GM18517 (cell line): ENCODE measurements around the gene SNTB2.
A peak's percentile ranks its signal among the peaks of the same experiment; 100 is the strongest.
"Not testable (repeated sequence)": the region's sequence is repeated elsewhere in the genome, so short reads cannot be mapped to it uniquely, and the experiment has no call there.

ENCODE experiments used
- ATAC-seq: cut with Tn5 transposase; IDR thresholded peaks from one replicate; pipeline ENCODE4 v1.9.1; 2021; ENCODE audit warnings: mild to moderate bottlenecking, moderate library complexity; ENCODE audit not compliant: unreplicated experiment

SNTB2 gene

DNA sequence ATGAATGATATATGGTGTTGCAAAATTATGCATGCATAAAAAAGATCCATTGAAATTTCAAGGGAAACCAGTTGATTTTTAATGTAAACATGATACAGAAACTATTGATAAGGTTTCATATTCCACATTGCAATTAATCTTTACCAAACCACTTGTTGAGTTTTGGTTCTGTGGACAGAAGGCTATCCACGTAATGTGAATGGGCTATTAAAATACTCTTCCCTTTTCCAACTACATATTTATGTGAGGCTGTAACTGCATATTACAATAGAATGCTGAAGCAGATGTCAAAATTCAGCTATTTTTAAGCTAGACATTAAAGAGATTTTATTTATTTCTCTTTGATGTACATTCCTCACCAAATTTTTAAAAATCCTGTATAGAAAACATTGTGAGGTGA, 90.4 kb downstream of the SNTB2 start:
- no peak for ATAC-seq

DNA sequence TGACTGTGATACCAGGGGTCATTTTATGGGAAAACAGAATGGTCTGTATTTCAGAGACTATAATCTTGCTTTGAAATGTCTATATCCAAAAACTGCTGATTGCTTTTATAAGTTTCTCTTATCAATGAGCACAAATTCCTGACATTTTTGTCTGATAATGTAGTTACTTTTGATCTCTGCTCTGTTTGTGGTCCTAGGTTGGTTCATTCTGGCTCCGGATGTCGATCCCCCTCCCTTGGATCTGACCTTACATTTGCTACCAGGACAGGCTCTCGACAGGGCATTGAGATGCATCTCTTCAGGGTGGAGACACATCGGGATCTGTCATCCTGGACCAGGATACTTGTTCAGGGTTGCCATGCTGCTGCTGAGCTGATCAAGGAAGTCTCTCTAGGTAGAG, 96.9 kb downstream of the SNTB2 start:
- no peak for ATAC-seq

DNA sequence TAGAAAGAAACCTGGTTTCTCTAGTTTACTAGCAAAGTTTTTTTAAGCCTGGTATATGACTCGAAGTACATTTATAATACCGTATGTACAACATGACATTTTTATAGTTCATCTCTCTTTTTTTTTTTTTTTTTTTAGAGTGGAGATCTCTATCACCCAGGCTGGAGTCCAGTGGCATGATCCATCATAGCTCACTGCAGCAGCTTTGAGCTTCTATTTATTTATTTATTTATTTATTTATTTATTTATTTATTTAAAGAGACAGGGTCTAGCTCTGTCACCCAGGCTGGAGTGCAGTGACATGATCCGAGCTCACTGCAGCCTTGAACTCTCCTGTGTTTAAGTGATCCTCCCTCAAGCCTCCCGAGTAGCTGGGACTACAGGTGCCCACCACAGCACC, 98.3 kb downstream of the SNTB2 start:
- no peak for ATAC-seq

DNA sequence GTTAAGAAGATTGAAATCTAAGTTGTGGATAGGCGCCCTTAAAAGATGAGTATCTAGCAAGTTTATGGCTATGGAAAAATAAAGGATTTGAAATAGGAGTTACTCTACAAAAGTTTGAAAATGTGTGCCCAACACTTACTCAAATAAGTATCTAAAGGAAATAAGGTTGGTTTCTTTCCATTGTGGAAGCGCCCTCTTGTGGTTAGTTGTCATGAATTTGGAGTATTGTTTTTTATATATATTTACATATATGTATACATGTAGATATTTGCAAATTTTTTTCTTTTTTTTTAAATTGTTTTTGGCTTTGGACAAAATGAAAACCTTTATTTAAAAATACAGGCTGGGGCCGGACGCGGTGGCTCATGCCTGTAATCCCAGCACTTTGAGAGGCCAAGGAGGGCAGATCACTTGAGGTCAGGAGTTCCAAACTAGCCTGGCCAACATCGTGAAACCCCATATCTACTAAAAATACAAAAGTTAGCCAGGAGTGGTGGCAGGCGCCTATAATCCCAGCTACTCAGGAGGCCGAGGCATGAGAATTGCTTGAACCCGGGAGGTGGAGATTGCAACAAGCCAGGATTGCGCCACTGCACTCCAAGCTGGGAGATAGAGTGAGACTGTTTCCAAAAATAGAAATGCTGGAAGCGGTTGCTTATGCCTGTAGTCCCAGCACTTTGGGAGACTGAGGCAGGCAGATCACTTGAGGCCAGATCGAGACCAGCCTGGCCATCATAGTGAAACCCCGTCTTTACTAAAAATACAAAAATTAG, 100.2 kb downstream of the SNTB2 start:
- ATAC-seq = no peak

DNA sequence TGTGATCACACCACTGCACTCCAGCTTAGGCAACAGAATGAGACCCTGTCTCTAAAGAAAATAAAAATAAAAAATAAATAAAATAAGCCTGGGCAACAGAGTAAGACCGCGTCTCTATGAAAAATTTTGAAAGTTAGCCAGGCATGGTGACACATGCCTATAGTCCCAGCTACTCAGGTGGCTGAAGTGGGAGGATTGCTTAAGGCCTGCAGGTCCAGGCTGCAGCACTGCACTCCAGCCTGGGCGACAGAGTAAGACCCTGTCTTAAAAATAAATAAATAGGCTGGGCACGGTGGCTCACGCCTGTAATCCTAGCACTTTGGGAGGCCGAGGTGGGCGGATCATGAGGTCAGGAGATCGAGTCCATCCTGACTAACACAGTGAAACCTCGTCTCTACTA, 104.7 kb downstream of the SNTB2 start:
- not testable (repeated sequence) for ATAC-seq

DNA sequence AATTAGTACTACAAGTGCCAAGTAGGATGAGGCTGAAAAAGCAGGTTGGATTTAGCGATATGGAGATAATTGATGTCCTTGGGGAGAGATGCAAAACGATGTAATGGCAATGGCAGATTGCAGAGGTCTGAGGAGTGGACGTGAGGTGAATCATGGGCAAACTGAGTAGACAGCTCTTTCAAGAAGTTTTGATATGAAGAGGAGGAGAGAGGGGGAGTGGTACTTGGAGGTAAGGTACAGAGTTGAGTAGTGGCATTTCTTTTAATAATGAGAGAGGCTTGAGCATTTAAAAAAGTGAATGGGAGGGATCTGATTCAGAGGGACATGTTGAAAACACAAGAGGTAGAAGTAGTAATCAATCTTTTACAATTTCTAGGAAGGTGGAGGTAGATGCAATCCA, 106.4 kb downstream of the SNTB2 start:
- ATAC-seq = no peak

DNA sequence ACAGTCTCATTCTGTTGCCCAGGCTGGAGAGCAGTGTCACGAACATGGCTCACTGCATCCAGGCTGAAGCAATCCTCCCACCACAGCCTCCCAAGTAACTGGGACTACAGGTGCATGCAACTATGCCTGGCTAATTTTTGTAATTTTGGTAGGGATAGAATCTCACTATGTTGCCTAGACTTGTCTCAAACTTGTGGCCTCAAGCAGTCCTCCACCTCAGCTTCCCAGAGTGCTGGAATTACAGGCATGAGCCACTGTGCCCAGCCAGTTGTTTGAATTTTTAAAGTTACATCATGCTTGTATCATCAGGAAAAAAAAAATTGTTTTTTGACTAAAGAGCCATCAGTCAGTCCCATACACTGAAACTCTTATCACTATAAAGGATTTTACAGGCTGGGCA, 107.1 kb downstream of the SNTB2 start:
- no peak for ATAC-seq

DNA sequence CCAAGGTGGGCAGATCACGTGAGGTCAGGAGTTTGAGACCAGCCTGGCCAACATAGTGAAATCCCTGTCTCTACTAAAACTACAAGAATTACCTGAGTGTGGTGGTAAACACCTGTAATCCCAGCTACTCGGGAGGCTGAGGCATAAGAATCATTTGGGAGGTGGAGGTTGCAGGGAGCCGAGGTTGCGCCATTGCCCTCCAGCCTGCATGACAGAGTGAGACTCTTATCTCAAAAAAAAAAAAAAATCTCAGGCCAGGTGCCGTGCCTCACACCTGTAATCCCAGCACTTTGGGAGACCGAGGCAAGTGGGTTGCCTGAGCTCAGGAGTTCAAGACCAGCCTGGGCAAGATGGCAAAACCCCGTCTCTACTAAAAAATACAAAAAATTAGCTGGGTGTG, 109.8 kb downstream of the SNTB2 start:
- not testable (repeated sequence) for ATAC-seq

DNA sequence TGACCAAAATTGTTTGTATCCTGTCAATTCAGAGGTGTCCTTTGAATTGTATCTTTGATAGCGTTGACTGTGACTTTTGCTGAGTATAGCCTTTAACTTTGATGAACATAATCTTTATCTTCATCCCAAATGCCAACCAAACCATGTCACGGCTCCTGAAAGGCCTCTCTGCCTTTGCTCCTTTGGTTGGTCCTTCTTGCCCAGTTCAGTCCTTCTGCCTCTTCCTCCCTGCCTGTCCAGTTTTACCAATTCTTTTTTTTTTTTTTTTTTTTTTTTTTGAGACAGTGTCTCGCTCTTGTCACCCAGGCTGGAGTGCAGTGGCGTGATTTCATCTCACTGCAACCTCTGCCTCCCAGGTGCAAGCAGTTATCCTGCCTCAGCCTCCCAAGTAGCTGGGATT, 111.3 kb downstream of the SNTB2 start:
- ATAC-seq = no peak

DNA sequence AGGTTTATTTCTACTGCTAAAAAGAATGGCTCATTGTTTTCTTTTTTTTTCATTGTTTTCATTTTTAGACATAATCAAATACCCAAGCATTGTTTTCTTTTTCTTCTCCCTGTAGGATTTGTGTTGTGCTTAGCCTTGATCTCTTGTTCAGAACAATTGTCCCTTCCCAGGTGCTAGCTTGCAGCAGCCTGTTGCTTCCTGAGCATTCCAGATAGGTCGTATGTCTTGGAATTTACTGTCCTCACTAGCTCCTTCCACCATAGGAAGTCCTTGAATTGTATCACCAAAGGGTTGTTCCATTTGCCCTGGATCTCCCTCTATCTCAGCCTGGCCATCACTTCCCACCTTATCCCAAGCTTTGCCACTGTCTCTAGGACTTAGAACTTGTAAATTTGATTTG, 114.2 kb downstream of the SNTB2 start:
- no peak for ATAC-seq

DNA sequence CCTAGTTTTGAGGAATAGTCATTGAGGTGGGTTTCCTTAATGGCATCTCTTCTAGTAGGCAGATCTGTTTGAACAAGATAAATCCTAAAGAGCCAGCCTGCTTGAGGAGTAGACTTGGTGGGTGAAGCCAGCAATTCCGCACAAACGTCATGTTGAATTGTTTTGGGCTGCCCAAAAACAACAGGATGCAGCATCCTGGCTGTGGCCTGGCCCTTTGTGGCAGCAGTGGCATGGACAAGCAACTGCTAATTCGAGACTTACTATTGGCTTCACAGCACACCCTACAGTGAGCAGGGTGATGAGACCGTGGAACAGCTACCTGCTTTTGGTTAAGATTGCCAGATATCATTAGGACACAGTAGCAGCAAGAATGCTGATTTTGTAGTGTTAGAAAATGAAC, 114.9 kb downstream of the SNTB2 start:
- no peak for ATAC-seq

DNA sequence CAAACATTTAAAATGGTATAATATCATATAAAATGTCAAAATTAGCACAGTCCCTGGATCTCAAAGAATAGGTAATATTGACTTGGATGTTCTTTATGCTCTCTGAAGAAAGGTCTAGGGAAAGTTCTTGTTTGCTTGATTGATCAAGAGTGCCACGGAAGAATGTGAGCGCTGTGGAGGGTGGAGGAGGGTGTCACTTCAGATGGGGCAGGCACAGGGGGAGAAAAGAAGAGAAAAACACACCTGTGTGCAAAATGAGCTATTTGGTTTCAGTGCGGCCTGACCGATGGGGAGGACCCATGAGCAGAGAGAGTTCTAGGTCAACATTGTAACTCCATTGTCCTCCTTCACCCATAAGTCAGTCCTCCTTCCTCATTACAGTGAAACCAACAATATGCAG, 115.3 kb downstream of the SNTB2 start:
- ATAC-seq = no peak

DNA sequence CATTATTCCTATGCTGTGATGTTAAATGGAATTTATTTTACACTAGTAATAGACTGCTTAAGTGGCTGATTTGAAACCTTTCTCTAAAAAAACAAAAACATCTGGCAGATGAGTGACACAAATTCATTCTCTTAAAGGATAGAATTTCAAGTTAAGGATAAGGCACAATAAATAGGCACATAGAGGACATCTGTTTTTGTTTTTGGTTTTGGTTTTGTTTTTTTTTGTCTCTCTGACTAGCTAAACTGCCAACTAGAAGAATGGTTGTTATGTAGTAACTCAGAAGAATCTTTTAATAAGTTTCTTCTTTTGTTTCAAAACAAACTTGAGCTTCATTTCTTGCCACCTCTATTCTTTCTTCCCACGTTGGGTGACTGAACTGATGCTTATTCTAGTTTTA, 119.1 kb downstream of the SNTB2 start:
- ATAC-seq = no peak

DNA sequence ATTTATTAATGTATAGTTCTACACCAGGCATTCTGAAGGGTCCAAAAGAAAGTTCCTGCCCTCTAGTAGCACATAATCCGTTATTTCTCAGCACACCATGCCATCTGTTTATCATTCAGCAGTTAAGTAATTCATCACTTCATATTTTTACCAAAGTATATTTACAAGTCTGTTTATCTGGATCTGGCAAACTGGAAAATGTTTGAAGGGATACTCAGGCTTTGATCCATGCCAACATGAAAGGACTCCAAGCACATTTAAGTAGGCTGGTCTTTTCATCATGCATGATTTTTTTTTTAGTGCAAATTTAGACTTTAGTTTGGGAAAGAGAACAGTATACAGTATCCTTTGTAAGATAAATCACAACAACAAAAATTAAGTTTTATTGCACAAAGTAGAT, 120.1 kb downstream of the SNTB2 start:
- ATAC-seq = no peak

DNA sequence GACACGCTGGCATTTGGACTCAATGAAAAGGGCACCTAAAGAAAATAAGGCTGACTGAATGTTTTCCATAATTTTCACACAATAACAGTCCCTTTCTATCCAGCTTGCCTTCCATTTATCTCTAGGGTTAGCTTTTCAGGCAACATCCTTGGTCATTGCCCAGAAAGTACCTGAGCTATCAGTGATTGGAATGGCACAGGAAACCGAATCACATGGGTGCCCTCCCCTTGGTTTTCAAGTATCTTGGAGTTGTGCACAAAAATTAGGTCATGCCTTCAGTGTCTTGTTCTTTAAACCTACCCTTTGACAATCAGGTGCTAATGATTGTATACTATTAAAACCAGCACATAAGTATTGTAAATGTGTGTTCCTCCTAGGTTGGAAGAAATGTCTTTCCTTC, 120.9 kb downstream of the SNTB2 start:
- no peak for ATAC-seq

DNA sequence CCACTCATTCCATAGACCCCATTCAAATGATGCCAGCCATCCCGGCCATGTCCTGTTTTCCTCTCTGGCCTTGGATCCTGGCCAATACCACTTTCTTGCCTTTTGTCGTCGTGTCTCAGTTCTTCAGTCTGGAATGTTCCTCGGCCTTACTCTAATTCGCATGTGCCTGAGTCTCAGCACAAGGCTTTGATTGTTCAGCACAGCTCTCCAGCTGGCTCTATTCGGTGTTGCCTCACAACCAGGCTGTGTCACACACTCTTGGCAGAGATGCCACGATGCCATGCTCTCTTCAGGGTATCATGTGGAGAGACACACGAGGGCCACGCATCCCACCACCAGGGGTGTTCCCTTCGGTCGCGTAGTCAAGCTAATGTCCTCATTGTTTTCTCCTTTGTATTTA, 122.4 kb downstream of the SNTB2 start:
- no peak for ATAC-seq

DNA sequence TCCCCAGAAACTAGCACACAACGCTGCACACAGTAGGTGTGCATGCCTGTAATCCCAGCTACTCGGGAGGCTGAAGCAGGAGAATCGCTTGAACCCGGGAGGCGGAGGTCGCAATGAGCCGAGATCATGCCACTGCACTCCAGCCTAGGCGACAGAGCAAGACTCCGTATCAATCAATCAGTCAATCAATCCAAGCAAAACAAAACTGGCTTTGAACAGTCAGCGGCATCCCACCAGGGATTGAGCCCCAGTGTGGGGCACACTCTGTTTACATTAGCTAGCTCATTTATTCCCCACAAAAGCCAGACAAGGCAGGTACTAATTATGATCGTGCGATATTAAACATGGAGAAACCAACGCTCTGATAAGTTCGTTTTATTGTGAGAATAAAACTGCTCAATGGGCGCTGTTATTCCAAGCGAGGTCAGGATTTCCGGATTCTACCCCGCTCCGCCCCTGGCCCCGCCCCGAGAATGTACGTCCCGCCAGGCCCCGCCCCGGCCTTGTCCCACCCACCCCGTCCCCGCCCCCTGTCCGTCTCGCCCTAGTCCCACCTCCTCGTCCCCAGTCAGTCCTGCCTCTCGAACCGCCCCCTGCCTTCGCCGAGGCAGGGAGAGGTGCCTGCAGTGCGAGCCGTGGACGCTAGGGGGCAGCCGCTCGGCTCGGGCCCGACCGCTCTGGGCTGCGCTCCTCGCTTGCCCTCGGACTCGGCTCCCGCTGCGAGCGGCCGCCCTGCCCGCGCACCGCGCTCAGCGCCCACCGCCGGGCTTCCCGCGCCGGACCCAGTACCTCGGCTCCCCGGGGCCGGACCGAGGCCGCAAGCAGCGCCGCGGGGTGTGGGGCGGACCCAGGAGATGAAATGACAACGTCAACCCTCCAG, 123.9 kb downstream of the SNTB2 start, which contains the start of gene VPS4A:
TSS of gene VPS4A (plus strand) at position 698 of the 880 bp plus-strand sequence. CDS start at position 860, 162 bp downstream.
- peak; percentile 88 for ATAC-seq

DNA sequence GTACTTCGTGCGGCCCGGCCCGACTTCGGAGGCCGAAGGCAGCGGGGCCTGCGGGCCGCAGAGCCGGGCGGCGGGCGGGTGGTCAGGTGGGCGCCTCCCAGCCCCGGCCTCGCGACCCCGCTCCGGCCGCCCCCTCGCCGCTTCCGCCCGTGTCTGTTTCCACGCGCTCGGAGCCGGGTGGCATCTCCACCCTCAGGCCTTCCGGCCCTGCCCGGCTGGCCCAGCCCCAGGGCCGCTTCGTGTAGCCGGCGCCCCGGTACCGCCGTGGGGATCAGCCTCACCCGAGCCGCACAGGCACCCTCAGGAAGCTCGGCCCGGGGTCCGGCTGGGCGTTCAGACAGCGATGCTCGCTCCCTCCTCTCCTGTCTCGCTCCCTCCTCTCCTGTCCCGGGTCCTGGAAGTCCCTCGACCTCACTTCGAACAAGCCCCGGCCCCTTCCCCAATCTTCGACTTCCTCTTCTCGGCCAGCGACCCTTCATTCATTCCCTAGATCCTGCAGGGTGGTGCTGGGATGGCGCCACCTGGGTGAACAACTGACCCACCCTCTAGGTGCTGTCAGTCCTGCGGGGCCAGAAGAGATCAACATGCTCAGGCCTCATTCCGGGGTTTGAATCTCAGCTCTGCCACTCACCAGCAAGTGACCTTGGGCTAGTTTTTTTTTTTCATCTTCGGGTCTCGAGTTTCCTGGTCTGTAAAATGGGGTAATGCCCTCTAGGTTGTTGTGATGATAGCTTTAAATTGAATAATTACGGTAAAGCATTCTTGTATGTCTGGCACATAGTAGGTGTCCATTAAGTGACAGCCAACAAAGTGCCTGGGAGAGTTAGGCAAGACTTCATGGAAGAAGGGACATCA, 124.8 kb downstream of the SNTB2 start:
- ATAC-seq = peak; percentile 65

DNA sequence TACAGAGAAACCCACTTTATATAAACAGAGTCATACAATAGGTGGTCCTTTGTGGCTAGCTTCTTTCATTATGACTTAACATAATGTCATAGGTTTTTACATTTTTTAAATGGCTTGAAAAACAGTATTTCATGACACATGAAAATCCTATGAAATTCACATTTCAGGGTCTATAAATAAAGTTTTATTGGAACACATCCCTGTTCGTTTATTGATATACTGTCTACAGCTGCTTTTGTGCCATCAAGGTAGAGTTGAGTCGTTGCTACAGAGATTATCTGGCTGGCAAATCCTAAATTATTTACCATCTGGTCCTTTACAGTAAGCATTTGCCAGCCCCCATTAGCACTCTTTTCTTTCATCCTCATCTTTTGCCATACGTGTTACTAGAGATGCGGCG, 126.5 kb downstream of the SNTB2 start:
- no peak for ATAC-seq

DNA sequence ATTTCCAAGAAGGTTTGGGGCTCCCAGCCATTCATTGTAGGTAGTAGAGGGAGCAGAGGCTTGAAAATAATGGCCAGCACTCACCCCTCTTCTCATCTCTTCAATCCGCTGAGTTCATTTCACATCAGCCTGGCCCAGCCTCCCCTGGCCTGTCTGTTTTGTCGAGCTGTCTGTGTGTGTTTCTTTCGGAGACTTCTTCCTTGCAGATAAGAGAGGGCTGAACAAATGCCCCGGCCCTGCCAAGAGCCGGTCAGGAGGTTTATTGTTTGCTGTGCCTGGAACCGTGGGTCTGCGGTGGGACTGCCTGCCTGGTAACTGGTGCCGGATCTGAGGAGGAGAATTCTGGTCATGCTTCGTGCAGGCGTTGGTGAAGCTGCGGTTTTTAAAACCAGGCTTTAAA, 127.6 kb downstream of the SNTB2 start:
- no peak for ATAC-seq
